Measurements from ENCODE around the gene MBNL2. TPM values are rescaled to one million over a fixed set of nuclear protein-coding genes. Genes with fewer than 3 reads are reported as not detected.

MBNL2 gene
- total and polyA plus RNA-seq, 10 of the 15 experiments (the other 5 are each of a cell fraction or from before 2014, with no cell fraction given), result 1.6 to 9.7 (median 6.7) TPM

DNA sequence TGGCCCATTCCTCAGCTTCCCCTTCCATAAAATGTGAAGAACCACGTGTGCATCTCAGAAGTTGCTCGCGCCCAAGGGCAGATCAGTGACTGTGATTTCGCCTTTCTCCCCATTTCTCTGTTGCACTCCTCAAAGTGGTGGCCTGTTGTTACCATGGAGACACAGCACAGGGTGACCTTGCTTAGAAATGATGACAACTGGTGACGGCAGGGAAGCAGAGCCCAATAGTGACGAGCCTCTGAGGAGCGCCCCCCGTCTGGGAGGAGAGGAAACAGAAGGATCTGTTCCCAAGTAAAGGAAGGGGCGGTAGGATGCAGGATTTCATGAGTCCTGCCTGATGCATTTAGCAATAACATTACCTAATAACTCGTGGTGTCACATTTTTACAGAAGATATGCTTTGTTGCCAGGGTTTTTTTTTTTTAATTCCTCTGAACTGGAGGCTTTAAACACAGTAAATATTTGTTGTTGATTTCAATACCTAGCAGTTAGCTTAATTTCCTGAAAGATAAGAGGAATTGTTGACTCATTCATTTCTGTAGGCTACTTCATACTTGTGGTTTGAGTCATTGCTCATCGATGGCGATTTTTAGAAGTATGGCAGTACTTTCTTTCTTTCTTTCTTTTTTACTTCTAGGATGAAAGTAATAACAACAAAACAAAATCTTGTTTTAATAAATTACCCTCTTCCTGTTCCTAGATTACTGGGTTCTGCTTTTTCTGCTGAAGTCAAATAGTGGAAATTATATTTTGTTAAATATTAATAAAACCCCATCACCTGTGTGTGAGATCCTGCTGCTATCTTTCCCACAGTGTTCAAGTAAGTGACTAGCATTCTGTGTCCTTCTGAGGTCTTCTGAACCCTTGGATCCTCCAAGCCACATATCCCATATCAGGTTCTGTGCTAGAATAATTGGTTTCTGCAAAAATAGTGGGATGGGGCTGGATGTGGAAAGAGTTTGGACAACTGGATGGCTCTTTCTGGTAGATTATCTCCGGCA, 36.0 kb downstream of the MBNL2 start (continued):
- TF ChIP-seq, protein P1, sequence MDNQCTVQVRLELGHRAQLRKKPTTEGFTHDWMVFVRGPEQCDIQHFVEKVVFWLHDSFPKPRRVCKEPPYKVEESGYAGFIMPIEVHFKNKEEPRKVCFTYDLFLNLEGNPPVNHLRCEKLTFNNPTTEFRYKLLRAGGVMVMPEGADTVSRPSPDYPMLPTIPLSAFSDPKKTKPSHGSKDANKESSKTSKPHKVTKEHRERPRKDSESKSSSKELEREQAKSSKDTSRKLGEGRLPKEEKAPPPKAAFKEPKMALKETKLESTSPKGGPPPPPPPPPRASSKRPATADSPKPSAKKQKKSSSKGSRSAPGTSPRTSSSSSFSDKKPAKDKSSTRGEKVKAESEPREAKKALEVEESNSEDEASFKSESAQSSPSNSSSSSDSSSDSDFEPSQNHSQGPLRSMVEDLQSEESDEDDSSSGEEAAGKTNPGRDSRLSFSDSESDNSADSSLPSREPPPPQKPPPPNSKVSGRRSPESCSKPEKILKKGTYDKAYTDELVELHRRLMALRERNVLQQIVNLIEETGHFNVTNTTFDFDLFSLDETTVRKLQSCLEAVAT (IDR thresholded peaks at IDR 0.05), result no peak
- TF ChIP-seq NRF1 (conservative IDR thresholded peaks at IDR 0.05; ENCODE audit: low read depth, low read length) (no peak), MYC (IDR thresholded peaks at IDR 0.05; ENCODE audit: insufficient read depth, insufficient read length, insufficient replicate concordance, low read length, severe bottlenecking) (no peak), HDAC6 (IDR thresholded peaks at IDR 0.05; ENCODE audit: unreplicated experiment) (no peak), CREM (IDR thresholded peaks at IDR 0.05; ENCODE audit: low read depth) (peak; percentile 57; the same call in 1 of the 2 replicates), SREBF1 (IDR thresholded peaks at IDR 0.05; ENCODE audit: low read length) (no peak), RUNX3 (IDR thresholded peaks at IDR 0.05; ENCODE audit: low read length) (peak; percentile 89), ZZZ3 (IDR thresholded peaks at IDR 0.05; ENCODE audit: control insufficient read depth, insufficient read length, low read depth) (no peak), NBN (IDR thresholded peaks at IDR 0.05) (no peak), MEF2A (IDR thresholded peaks at IDR 0.05; ENCODE audit: insufficient read depth, low read depth, low read length) (no peak), RELA (IDR thresholded peaks at IDR 0.05; ENCODE audit: borderline replicate concordance, partially characterized antibody) (no peak), KAT2A (conservative IDR thresholded peaks at IDR 0.05; ENCODE audit: control insufficient read depth, low read depth, low read length) (no peak), LARP7 (IDR thresholded peaks at IDR 0.05) (no peak), JUND (IDR thresholded peaks at IDR 0.05; ENCODE audit: low read depth, low read length) (no peak), EZH2 (IDR thresholded peaks at IDR 0.05; ENCODE audit: borderline replicate concordance, control insufficient read depth, low read depth, low read length) (no peak), EED (IDR thresholded peaks at IDR 0.05; ENCODE audit: low read depth) (no peak), WRNIP1 (IDR thresholded peaks at IDR 0.05; ENCODE audit: borderline replicate concordance, low read depth, low read length) (no peak), TBL1XR1 (IDR thresholded peaks at IDR 0.05; ENCODE audit: low read depth, low read length) (0 out of 2 replicates have a peak, but pooled peaks have one; percentile 20), CBFB (IDR thresholded peaks at IDR 0.05; ENCODE audit: low read depth) (no peak), BCL11A (IDR thresholded peaks at IDR 0.05; ENCODE audit: low read depth, low read length) (peak; percentile 50; the same call in 1 of the 2 replicates), MTA3 (IDR thresholded peaks at IDR 0.05; ENCODE audit: borderline replicate concordance, low read length) (no peak), MTA2 (IDR thresholded peaks at IDR 0.05; ENCODE audit: low read depth) (peak; percentile 28)
- TF ChIP-seq, protein P2, sequence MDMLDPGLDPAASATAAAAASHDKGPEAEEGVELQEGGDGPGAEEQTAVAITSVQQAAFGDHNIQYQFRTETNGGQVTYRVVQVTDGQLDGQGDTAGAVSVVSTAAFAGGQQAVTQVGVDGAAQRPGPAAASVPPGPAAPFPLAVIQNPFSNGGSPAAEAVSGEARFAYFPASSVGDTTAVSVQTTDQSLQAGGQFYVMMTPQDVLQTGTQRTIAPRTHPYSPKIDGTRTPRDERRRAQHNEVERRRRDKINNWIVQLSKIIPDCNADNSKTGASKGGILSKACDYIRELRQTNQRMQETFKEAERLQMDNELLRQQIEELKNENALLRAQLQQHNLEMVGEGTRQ (IDR thresholded peaks at IDR 0.05; ENCODE audit: borderline replicate concordance, low read depth, low read length), result no peak
- TF ChIP-seq, protein P3, sequence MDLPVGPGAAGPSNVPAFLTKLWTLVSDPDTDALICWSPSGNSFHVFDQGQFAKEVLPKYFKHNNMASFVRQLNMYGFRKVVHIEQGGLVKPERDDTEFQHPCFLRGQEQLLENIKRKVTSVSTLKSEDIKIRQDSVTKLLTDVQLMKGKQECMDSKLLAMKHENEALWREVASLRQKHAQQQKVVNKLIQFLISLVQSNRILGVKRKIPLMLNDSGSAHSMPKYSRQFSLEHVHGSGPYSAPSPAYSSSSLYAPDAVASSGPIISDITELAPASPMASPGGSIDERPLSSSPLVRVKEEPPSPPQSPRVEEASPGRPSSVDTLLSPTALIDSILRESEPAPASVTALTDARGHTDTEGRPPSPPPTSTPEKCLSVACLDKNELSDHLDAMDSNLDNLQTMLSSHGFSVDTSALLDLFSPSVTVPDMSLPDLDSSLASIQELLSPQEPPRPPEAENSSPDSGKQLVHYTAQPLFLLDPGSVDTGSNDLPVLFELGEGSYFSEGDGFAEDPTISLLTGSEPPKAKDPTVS (IDR thresholded peaks at IDR 0.05; ENCODE audit: low read depth, low read length), result no peak
- TF ChIP-seq, protein P4, sequence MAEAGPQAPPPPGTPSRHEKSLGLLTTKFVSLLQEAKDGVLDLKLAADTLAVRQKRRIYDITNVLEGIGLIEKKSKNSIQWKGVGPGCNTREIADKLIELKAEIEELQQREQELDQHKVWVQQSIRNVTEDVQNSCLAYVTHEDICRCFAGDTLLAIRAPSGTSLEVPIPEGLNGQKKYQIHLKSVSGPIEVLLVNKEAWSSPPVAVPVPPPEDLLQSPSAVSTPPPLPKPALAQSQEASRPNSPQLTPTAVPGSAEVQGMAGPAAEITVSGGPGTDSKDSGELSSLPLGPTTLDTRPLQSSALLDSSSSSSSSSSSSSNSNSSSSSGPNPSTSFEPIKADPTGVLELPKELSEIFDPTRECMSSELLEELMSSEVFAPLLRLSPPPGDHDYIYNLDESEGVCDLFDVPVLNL (IDR thresholded peaks at IDR 0.05; ENCODE audit: low read depth, low read length), result no peak

Measured in GM12878 (cell line).